NB4 (cell line): ENCODE measurements around the gene LEUTX.

Source experiments
- DNase-seq: peaks from one replicate; pipeline ENCODE4 v3.0.0; 2010; ENCODE audit warnings: low read depth
- H3K4me3 ChIP-seq: one replicate; pipeline ENCODE4 v1.5.1; 2011; ENCODE audit warnings: mild to moderate bottlenecking, low read depth, low read length, moderate library complexity
- MAX ChIP-seq: IDR thresholded peaks from 2 replicates; pipeline ENCODE4 v1.6.1; 2011; ENCODE audit warnings: low read depth, low read length
- MYC ChIP-seq: IDR thresholded peaks from 2 replicates; pipeline ENCODE4 v1.6.1; 2011; ENCODE audit warnings: low read depth, low read length
- POLR2A ChIP-seq: IDR thresholded peaks from 2 replicates; pipeline ENCODE4 v1.6.1; 2011; ENCODE audit warnings: mild to moderate bottlenecking; ENCODE audit not compliant: insufficient read length; ENCODE audit errors: extremely low read depth
- TF ChIP-seq, protein P1 (sequence below): IDR thresholded peaks from one replicate; pipeline ENCODE4 v1.5.1; 2012; ENCODE audit warnings: low read depth, low read length

LEUTX gene

GRCh38 chr19:39737351-39737750 is 41.3 kb upstream of the LEUTX start:
- DNase-seq: no peak
- TF ChIP-seq, protein P1, sequence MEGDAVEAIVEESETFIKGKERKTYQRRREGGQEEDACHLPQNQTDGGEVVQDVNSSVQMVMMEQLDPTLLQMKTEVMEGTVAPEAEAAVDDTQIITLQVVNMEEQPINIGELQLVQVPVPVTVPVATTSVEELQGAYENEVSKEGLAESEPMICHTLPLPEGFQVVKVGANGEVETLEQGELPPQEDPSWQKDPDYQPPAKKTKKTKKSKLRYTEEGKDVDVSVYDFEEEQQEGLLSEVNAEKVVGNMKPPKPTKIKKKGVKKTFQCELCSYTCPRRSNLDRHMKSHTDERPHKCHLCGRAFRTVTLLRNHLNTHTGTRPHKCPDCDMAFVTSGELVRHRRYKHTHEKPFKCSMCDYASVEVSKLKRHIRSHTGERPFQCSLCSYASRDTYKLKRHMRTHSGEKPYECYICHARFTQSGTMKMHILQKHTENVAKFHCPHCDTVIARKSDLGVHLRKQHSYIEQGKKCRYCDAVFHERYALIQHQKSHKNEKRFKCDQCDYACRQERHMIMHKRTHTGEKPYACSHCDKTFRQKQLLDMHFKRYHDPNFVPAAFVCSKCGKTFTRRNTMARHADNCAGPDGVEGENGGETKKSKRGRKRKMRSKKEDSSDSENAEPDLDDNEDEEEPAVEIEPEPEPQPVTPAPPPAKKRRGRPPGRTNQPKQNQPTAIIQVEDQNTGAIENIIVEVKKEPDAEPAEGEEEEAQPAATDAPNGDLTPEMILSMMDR: no peak
- TF ChIP-seq MYC (no peak), POLR2A (no peak), MAX (no peak)

GRCh38 chr19:39737891-39738290 is 40.8 kb upstream of the LEUTX start, which contains the start of gene CLC:
CLC (minus strand) TSS chr19:39738029; CDS start chr19:39737952, 77 bp downstream.
- TF ChIP-seq MYC: no peak
- no peak for TF ChIP-seq MAX
- TF ChIP-seq, protein P1: no peak
- no peak for TF ChIP-seq POLR2A

More at GRCh38 chr19:39737351-39737750, 41.3 kb upstream of the LEUTX start:
- no peak overlapping the region for H3K4me3 ChIP-seq

DNA sequence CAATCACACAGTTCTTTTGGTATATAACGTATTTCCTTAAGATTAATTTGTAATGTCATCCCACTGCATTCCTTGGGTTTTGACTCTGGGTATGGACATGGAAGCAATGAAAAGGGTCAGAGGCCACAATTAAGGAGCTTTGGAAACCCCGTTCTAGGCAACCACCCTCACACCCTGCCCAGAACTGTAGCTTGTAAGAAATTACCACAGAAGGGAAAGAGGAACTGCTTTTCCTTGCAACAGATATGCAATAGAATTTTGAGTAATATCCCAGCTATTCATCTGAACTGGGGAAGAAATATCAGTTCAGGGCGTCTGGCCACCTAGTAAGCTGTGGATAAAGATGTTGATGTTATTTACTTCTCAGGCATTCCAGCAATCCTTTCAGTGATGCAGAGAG is 39.8 kb upstream of the LEUTX start:
- TF ChIP-seq MYC: no peak
- no peak for TF ChIP-seq POLR2A
- TF ChIP-seq, protein P1: no peak
- TF ChIP-seq MAX: no peak
- peak; percentile 6 for DNase-seq
- H3K4me3 ChIP-seq: no peak overlapping the region

More at GRCh38 chr19:39737891-39738290, 40.8 kb upstream of the LEUTX start, which contains the start of gene CLC:
- no peak for DNase-seq
- H3K4me3 ChIP-seq: no peak within 1 kb of the TSS

GRCh38 chr19:39740395-39740794 is 38.3 kb upstream of the LEUTX start:
- TF ChIP-seq POLR2A (no peak), MAX (no peak), MYC (no peak)
- TF ChIP-seq, protein P1: no peak
- H3K4me3 ChIP-seq: no peak overlapping the region
- no peak for DNase-seq

DNA sequence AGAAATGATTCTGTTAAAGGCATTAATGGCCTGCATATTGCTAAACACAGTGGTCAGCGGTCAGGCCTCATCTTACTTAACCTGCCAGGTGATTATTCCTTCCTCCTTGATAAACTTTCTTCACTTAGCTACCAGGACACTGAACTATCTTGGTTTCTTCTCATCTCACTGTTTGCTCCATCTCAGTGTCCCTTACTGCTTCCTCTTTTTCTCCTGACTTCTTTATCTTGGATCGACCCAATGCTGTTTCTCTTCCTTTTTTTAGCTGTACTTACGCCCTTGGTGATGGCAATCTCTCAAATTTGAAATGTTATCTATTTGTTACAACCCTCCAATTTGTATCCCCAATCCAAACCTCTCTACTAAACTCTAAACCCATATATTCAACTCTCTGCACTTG is 33.0 kb upstream of the LEUTX start:
- H3K4me3 ChIP-seq: no peak overlapping the region
- TF ChIP-seq, protein P1: no peak
- TF ChIP-seq MYC: no peak
- TF ChIP-seq MAX: no peak
- no peak for TF ChIP-seq POLR2A
- DNase-seq: peak; percentile 6
